ENCODE results near the gene CTNNA1.

GRCh38 chr5:138760448-138761110, 7.4 kb downstream of the CTNNA1 start:
- TF ChIP-seq POLR2A (IDR thresholded peaks at IDR 0.05) = no peak
- no peak for TF ChIP-seq CTCF (IDR thresholded peaks at IDR 0.05)

Data from body of pancreas (tissue), 4 donors.